ENCODE results near the gene RAET1G. TPM values are rescaled to one million over a fixed set of nuclear protein-coding genes. Genes with fewer than 3 reads are reported as not detected.

RAET1G gene
- total and polyA plus RNA-seq, 9 of the 15 experiments (the other 6 are each of a cell fraction or from before 2014, with no cell fraction given), result 0.11 TPM; not detected in 8

GRCh38 chr6:149925974-149926777, 3.3 kb upstream of the RAET1G start (continued):
- no peak for TF ChIP-seq STAT6 (CRISPR knock-in tag; IDR thresholded peaks at IDR 0.05)
- no peak for TF ChIP-seq TSHZ1 (CRISPR knock-in tag; IDR thresholded peaks at IDR 0.05)
- TF ChIP-seq NR4A1 (CRISPR knock-in tag; IDR thresholded peaks at IDR 0.05), result no peak
- no peak for TF ChIP-seq NR4A1 (tag; IDR thresholded peaks at IDR 0.05)
- TF ChIP-seq NFATC3 (IDR thresholded peaks at IDR 0.05), result no peak
- no peak for TF ChIP-seq ZNF282 (CRISPR knock-in tag; IDR thresholded peaks at IDR 0.05)
- no peak for TF ChIP-seq NR2C2 (CRISPR knock-in tag; IDR thresholded peaks at IDR 0.05)
- no peak for TF ChIP-seq NR2C2 (tag; IDR thresholded peaks at IDR 0.05)
- no peak for TF ChIP-seq SMARCC2 (IDR thresholded peaks at IDR 0.05; ENCODE audit: low read depth)
- TF ChIP-seq ATF6 (CRISPR knock-in tag; IDR thresholded peaks at IDR 0.05), result no peak
- no peak for TF ChIP-seq NUFIP1 (IDR thresholded peaks at IDR 0.05; ENCODE audit: partially characterized antibody)
- peak; percentile 32 for TF ChIP-seq NEUROD1 (IDR thresholded peaks at IDR 0.05; ENCODE audit: borderline replicate concordance, low read depth, low read length, partially characterized antibody)
- TF ChIP-seq DPF2 (IDR thresholded peaks at IDR 0.05), result no peak
- peak; percentile 99 for TF ChIP-seq SMC3 (conservative IDR thresholded peaks at IDR 0.05; ENCODE audit: insufficient read depth, low read depth, low read length)
- no peak for TF ChIP-seq BHLHE40 (IDR thresholded peaks at IDR 0.05; ENCODE audit: low read length)
- no peak for TF ChIP-seq MTA2 (IDR thresholded peaks at IDR 0.05; ENCODE audit: low read depth)
- peak; percentile 83 for TF ChIP-seq SP1 (CRISPR knock-in tag; IDR thresholded peaks at IDR 0.05)
- TF ChIP-seq MLX (CRISPR knock-in tag; conservative IDR thresholded peaks at IDR 0.05), result 0 out of 4 replicates have a peak, but pooled peaks of 1 of the 2 experiments have one; percentile 30
- no peak for TF ChIP-seq SP2 (IDR thresholded peaks at IDR 0.05; ENCODE audit: extremely low read depth, low read depth, low read length, poor library complexity, severe bottlenecking)
- TF ChIP-seq RBM25 (IDR thresholded peaks at IDR 0.05; ENCODE audit: low read depth, low read length, severe bottlenecking), result no peak
